Fibroblast of skin of abdomen (primary cell): ENCODE measurements around the gene TMEM72. TPM values are rescaled to one million over a fixed set of nuclear protein-coding genes. Genes with fewer than 3 reads are reported as not detected.
"Not testable (repeated sequence)": the region's sequence is repeated elsewhere in the genome, so short reads cannot be mapped to it uniquely, and the experiment has no call there.

Experiments
- DNase-seq: peaks from one replicate; pipeline ENCODE4 v3.0.0-alpha.2; 2013
- polyA plus RNA-seq, 2 experiments: library from polyadenylated mRNA; unstranded; fragments of 120-200 nt; gene quantifications; one replicate each; pipeline ENCODE4 v1.2.1, GENCODE V29; 2013; ENCODE audit not compliant: insufficient read length in 2 of 2

Gene TMEM72
- not detected for polyA plus RNA-seq (2013, experiment 1 of 2; ENCODE audit: insufficient read length)
- not detected for polyA plus RNA-seq (2013, experiment 2 of 2; ENCODE audit: insufficient read length)

DNA sequence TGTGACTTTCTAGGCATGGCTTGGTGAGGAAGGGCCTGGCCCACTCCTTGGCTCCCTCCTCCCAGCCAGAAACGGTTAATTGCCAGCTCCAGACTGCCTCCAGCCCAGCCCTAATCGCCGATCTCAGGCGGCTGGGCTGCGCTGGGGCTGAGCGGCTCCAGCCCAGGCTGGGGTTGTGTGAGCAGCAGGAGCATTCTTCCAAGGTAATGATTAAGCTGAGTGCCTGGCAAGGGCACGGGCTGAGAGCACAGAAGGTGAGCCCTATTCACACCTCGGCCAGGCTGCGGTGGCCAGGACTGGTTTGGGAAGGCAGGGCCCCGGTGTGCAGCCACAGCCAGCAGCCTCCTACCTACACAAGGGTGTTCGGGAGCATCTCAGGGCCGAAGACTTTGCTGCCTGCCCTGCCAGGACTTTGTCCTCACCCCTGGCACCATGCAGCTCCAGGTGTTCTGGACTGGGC, at the start of gene TMEM72:
TMEM72 (plus strand) TSS at position 257 of the 460 bp plus-strand sequence; CDS start at position 433, 176 bp downstream.
- DNase-seq = no peak

DNA sequence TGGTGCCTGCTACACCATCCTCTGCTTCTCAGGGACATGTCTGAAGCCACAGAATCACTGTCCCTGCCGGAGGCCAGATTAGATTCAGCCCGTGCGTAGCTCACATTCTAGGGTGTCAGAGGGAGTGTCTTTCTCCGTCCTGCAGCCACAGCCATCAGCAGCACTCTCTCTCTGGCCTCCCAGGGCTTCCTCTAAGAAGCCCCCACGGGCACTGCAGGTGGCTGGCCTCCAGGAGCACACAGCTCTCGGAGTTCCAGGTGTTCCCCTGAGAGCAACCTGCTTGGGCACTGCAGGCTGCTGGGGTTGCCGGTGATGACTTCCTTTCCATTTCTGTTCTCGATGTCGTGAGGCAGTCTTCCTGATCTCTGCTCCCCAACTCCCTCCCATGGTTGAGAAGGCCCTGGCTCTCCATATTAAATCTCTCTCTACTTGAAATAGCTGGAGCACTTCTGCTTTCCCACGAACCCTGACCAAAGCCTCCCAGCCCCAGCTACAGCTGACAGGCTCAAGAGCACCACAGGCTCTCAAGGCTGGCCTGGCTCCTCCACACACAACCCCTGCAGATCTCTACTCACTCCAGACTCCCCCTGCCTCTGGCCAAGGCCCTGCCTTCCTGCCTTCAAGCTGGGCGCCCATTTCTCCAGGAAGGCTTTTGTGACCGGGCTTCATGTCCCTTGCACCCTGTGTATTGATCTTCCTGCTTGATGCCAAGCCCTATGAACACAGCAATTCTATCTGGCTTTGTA, 49.0 kb upstream of the TMEM72 start:
- DNase-seq = no peak

DNA sequence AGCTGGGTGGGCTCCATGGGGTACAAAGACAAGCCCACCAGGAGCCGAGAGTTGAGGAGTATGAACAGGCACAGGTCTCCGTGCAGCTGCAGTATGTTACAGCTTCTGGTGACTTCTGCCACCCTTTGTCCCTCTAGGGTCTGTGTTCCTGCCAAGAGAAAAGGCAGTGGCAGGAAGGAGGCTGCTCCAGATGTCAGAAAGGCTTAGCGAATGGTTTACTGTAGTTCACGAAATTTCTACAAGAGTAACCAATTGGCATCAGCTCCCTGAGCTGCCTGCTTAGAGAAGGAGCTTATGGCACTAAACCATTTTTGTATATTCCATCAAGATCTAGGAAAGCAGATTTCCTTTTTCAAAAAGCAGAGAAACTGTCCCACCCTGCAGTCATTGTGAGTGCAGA, 48.2 kb upstream of the TMEM72 start:
- DNase-seq = no peak

DNA sequence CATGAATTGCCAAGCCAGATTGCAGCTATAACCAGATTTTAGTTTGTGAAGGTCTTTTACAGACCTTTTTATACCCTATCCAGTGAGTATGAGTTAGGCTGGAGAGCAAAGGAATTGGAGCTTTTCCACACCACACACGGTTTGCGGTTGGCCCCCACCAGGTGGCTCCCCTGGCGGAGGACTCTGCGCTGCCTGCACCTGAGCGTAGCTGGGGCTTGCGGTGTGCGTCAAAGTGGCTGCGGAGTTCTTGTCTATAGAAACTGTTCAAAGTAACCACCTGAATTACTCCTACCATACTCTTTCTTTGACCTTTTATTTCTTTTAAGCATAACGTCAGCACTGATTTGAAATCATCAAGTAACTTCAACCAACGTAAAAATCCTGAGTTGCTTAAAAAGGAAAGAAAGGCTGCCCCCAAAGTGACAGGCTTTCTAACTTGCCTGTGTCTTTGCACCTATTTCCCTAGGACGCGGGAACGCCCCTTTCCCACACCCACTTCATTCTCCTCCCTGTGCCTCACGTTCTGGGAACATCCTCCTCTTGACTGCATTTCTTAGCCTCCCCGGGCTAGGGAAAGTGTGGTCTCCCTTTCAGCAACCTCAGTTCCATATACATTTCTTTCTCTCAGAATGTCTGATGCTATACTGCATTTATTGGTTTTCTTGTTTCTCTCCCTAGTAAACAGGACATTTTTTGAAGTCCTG, 47.6 kb upstream of the TMEM72 start:
- no peak for DNase-seq

DNA sequence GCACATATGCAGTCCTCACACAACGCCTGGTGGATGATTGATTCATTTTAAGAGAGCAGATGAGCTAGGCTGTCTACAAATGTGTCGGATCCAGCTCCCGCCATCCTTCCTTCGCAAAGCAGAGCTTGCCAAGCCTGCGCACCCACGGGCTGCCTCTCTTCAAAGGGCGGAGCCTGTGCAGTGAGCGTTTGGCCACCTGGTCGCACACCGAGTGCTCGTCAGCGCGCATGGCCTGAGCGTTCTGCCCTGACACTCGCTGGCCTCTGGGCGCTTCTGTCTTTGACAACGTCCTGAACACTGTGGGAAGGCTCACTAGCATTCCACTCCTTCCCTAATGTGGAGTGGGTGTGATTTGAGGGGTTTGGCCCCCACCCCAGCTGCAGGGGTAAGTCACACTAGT, 47.1 kb upstream of the TMEM72 start:
- peak; percentile 24 for DNase-seq

DNA sequence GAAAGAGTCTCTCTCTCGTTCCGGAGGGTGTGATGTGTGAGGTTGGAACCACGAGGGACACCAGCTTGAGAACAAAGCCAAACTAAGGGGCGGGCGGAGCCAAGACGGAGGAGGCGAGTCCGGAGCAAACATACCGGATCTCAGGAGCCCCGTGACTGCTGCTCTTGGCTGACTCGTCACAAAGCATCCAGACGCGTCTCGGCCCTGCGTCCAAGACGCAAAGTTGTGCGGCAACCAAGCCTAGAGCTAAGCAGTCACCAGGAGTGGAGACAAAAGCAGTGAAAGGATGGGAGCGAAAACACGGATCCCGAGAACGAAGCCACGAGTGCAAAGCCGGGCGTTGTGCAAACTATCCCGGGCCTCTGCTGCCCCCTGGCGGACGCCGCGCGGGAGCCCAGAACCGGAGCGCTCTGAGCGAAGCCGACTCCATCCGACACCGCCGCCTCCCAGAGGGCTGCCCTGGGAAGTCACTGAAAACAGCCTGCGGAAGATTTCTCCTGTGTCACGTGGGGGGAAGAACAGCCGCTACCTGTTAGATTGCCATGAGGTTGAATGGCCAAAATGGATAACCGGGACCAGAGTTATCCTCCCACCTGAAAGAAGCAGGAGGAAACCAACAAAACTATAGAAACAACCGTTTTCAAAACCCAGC, 46.4 kb upstream of the TMEM72 start:
- peak; percentile 84 for DNase-seq

DNA sequence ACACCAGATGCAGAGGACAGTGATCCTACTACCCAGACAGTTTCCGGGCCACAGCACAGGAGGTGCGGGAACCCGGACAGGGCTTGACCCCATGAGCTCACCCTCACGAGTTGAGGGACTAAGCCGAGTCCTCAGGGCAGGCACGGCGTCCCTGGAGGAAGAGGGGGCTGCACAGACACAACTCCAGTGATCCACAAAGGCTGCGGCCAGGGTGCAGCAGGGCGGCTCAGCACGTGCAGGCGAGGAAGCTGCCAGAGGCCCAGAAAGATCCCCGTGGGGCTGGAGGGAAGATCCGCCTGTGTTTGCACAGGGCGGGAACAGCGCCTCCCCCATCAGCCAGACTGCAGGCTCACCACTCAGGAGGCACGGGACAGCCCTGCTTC, 45.9 kb upstream of the TMEM72 start:
- DNase-seq = no peak

DNA sequence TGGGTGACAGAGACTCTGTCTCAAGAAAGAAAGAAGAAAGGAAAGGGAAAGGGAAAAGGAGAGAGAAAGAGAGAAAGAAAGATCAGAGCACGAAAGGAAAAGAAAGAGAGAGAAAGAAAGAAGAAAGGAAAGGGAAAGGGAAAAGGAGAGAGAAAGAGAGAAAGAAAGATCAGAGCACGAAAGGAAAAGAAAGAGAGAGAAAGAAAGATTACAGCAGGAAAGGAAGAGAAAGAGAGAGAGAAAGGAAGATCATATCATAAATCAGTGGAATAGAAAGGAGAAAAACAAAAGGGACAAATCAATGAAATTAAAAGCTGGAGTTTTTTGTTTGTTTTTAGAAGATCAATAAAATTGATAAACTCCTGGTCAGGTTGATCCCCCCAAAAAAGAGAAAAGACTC, 44.8 kb upstream of the TMEM72 start:
- not testable (repeated sequence) for DNase-seq

DNA sequence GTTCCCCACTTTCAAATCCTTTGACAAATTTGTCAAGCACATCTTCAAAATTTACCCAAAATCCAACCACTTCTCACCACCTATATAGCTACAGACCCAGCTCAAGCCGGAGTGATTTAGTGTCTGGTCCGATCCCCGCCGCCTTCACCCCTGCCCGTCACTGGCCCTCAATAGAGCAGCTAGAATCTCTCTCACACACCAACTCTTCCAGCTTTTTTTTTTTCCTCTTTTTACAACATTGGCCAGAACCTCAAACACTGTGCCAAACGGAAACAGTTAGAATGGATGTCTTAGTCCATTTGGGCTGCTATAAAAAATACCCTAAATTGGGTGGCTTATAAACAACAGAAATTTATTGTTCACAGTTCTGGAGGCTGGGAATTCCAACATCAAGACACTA, 41.1 kb upstream of the TMEM72 start:
- no peak for DNase-seq

DNA sequence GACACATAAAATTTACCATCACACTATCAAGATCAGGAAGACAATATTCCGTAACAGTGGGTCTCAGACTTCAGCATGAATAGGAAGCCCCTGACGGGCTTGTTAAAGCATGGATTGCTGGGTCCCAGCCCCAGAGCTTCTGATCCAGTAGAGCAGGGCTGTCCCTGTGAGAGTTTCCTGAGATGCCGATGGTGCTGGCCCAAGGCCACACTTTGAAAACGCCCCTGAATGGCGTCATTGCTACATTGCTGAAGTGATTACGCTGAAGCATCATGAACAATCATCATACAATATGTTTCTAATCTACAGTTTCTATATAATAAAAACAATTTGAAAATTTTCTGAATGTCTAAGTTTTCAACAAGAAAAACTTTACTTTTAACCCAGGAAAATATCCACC, 38.0 kb upstream of the TMEM72 start:
- DNase-seq = peak; percentile 63

DNA sequence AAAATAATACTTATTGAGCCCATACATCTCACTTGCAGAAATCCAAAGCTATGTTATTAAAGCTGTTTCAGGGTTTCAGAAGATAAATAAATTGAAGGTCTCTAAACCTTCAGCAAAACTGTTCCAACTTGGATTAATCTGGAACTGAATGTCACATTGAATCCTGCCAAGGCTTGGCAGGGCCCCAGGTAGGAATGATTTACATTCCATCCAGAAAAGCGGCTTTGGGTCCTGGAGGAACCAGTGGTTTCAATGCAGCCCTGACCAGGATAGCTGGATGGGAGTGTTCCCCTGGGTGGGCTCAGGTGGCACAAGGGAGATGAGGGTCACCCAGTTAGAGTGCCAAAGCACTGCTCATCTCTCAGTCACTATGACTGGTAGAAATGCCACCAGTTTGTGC, 37.0 kb upstream of the TMEM72 start:
- DNase-seq = no peak

DNA sequence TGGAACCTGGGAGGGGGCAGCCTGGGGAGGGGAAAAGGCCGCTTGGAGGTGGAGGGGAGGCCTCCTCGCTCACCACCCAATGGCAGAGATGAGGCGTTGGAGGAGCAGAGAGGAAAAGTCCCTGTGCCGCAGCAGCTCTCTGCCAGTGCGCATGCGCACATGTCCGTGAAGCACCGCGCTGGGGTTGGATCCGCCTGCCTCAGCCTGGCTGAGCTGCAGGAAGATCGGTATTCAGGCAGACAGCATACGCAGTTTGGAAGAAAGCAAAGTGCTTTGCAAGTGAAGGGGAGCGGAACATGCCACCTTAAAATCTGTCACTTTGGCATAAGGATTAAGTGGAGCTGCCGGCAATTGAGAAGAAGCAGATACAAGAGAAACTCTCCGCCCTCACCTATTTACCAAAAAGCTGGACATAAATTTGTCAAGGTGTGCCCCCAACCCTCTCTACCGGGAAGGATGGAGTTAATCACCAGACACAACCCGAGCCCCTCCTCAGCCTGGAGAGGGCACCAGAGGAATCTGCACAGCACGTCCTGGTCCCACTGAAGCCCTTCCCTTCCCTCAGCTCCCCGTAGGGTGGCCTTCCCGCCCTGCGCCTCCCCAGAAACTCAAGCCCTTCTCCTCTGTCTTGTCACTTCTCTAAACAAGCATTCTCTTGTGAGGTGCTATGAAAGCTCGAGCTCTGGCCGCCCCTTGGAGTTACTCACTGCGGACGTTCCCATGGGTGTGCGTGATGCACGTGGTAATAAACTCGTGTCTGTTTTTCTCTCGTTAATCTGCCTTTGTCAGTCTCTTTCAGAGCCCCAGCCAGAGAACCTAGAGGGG, 32.2 kb upstream of the TMEM72 start:
- DNase-seq = peak; percentile 89

DNA sequence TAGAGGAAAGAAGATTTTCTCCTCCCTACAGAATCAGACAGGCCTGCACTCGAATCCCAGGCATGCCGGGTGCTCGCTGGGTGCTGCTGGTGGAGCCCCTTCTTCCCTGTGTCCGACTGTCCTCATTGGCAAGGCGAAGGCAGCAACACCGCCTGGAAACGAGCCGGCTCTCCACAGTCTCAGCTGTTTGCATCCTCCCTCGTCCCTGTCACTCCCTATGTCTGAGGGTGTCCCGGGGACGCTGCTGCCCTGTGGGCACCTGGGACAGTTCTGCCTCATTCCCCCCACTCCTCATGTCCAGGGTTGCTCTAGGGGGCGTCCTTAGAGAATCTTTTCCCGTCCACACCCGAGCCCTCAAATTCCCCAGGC, 31.6 kb upstream of the TMEM72 start:
- no peak for DNase-seq

DNA sequence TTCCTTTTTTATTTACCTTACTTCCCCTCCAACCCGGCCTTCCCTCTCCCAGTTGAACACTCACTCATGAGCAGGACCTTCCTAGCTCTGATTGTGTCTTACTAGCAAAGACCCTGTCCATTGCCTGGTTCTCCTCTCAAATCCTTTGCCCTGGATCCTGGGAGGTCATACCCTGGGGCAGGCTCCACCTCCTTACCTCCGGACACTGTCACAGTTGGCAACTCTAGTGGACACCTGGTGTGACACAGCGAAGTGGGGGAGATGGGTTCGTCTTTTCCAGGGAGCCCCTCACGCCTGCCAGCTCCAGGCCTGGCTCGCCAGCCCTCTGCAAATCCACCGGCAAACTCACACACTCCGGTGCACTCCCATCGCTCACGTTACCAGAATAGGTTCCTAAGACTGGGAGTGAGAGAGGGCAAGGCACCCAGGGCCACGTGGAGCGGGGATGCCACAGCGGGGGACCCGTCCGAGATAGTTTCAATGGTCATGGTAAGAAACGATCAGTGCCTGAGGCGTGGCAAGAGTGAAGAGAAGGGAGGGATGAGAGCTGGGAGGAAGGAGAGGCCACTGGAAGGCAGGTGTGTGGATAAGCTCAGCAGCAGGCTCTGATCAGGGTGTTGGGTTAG, 30.9 kb upstream of the TMEM72 start:
- no peak for DNase-seq

DNA sequence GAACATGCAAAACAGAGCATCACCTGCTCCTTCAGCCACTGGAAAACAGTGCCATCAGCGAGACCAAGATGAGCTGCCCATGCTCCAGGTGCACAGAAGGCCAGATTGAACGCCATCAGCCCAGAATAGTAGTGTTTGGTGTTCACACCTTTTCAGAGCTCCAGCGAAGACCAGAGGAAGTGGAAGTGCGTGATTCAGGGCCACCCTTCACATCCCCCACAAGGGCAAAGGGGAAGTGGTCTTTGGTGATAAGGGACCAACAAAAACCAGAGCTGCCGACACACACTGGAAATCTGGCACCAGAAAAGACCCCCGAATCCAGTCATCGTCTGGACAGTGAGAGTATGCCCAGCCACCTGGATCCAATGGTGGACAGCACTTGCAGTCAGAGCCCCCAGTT, 29.5 kb upstream of the TMEM72 start:
- DNase-seq = no peak

DNA sequence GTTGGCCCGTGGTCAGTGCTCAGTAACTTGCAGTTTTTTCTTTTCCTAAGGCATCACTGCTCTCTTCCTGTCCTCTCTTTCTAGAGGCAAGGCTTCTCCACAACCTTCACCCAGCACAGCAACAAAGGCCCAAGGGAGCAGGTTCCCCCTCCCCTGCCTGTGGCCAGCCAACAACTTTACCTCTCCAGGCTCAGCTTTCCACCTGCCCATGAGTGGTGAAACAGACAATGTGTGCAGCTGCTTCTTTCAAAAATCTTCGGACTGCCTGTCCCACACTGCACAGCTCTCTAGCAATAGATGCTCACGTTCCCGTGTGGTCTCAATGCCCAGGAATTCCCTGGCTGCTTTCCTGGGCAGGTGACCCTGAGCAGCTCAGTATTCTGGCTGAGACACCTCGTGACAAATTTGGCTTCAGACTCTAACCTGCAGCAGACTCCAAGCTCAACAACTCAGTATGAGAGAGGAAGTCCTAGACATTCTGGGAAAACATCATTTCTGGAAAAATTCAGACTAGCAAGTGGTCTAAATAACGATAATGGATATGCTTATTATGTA, 28.9 kb upstream of the TMEM72 start:
- DNase-seq = no peak

DNA sequence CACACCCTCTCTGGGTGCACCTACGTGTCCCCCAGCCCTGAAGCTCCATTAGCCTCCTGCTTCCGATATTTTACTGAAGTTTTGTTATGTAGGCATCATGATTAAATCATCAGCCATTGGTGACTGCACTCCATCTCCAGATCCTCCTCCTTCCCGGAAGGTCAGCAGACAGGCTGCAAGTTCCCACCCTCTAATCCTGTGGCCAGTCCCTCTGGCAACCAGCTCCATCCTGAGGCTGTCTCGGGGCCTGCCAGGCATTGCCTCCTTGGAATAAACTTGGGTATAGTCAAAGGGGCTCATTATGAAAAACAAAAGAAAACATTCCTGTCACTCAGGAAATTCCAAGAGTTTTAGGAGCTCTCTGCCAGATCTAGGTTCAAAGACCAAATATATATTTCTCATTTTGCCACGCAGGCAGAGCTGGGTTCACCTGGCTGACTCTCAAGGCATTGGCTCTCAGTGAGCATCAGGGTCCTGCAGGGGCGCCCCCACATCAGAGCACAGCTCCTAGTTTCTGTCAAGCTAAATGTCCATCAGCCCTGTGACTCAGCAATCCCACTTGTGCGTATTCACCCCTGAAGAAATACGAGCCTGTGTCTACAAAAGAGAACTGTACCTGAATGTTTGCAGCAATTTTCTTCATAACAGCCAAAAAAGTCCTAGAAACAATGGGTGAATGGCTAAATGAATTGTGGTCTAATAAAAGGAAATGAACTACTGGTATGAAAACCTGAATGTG, 27.4 kb upstream of the TMEM72 start:
- DNase-seq = no peak

DNA sequence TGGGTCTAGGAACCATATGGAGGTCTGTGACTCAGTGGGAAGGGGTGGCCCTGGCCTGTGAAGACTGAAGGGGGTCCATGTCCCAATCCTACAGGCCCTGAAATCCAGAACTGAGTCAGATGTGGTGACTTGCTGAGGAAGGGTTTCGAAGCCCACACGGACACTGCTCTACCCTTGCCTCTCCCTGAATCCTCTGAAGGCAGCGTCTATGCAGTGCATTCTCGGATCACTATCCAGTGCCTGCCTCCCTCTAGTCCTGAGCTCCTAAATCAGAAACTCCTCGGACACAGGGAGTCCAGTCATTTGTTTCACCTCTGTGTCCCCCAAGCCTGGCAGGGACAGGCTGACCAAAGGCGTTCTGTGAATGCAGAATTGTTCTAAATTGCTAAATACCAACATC, 25.4 kb upstream of the TMEM72 start:
- DNase-seq = no peak

DNA sequence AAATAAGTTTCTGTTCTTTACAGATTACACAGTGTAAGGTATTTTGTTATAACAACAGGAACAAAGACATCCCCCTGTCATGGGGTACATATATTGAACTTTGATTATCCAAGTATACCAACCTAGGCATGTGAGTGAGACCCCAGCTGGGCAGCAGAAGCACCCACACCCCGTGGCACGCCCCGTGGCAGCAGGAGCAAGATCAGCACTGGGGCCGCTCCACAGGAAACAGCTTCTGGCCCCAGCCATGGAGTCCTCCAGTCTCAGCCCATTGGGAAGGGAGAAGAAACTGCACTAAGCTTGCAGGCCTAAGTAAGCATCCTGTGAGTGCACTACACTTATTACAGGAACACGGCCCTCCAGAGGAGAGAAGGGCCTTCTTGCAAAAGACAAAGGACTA, 24.2 kb upstream of the TMEM72 start:
- DNase-seq = no peak

DNA sequence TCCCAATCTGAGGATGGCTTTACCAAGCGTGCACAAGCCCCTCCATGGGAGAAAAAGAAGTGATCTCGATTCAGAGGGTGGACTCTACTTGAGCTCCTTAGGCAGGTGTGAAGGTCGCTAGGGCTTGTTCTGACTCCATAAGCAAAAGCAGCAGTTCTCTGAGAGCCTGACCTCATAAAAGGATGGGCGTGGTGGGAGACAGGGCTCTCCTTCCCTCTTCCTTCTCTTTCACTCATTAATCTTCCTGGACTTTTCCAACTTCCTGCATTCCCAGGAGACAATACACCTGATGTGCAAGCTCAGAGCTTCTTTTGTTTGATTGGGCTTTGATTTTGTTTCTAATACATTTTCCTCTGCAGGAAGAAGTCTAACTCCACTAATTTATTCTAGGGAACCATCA, 22.3 kb upstream of the TMEM72 start:
- no peak for DNase-seq

DNA sequence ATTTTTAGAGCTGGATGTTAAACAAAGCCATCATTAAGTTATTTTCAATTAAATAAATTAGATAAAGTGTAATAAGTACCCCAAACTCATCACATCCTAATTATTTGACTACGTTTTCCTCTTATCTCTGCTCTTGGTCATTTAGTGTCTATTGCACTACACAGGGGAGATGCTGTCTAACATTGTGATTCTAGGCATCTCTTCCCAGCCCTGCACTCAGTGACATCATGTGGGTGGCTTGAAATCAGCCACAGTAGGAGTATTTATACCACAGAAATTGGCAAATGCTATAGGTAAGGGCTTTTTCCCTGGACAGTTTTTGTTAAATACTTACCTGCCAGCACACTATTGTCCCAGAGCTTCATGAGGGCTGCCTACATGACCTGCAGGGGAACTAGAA, 21.3 kb upstream of the TMEM72 start:
- no peak for DNase-seq
